Neural progenitor cell (in vitro differentiated cells): ENCODE results near the gene RUSF1. TPM values are rescaled to one million over a fixed set of nuclear protein-coding genes. Genes with fewer than 3 reads are reported as not detected.
A peak's percentile ranks its signal among the peaks of the same experiment; 100 is the strongest.
"Not testable (repeated sequence)": the region's sequence is repeated elsewhere in the genome, so short reads cannot be mapped to it uniquely, and the experiment has no call there.

Experiments
- DNase-seq: peaks from one replicate; pipeline ENCODE4 v3.0.0-alpha.2; 2016; ENCODE audit warnings: low spot score
- H2AFZ ChIP-seq: fragments of 200-600 bp; sonication (generic); replicated peaks from 2 replicates; pipeline ENCODE4 v1.6.1; 2016; ENCODE audit warnings: antibody characterized with exemption
- H3F3A ChIP-seq: fragments of 200-600 bp; sonication (generic); 2 replicates; pipeline ENCODE4 v1.6.1; 2016; ENCODE audit warnings: antibody characterized with exemption, low read depth
- H3K27ac ChIP-seq: fragments of 200-600 bp; sonication (generic); 2 replicates; pipeline ENCODE4 v1.5.1; 2016; ENCODE audit warnings: mild to moderate bottlenecking
- H3K27me3 ChIP-seq: fragments of 200-600 bp; sonication (generic); 2 replicates; pipeline ENCODE4 v1.6.1; 2016; ENCODE audit warnings: mild to moderate bottlenecking, moderate library complexity
- H3K36me3 ChIP-seq: fragments of 200-600 bp; sonication (generic); 2 replicates; pipeline ENCODE4 v1.5.1; 2016
- H3K4me1 ChIP-seq: fragments of 200-600 bp; sonication (generic); 2 replicates; pipeline ENCODE4 v1.6.1; 2016; ENCODE audit warnings: mixed run types
- H3K4me2 ChIP-seq: fragments of 200-600 bp; sonication (generic); 2 replicates; pipeline ENCODE4 v1.6.1; 2016
- H3K4me3 ChIP-seq: fragments of 200-600 bp; sonication (generic); 2 replicates; pipeline ENCODE4 v1.5.1; 2016
- H3K79me2 ChIP-seq: fragments of 200-600 bp; sonication (generic); 2 replicates; pipeline ENCODE4 v1.6.1; 2016; ENCODE audit warnings: low read depth
- H3K9ac ChIP-seq: fragments of 200-600 bp; sonication (generic); 2 replicates; pipeline ENCODE4 v1.6.1; 2016
- H3K9me3 ChIP-seq: fragments of 200-600 bp; sonication (generic); 2 replicates; pipeline ENCODE4 v1.5.1; 2016; ENCODE audit warnings: low read depth
- H4K20me1 ChIP-seq: fragments of 200-600 bp; sonication (generic); 2 replicates; pipeline ENCODE4 v1.6.1; 2016; ENCODE audit warnings: low read depth
- H3K27ac Mint-ChIP-seq: 3 replicates; pipeline ENCODE4 v1.8.0; 2021; ENCODE audit warnings: mixed read lengths
- H3K27me3 Mint-ChIP-seq: 2 replicates; pipeline ENCODE4 v1.8.0; 2022; ENCODE audit warnings: low read depth, mild to moderate bottlenecking, inconsistent platforms, moderate library complexity, mixed read lengths; ENCODE audit not compliant: insufficient read depth
- H3K36me3 Mint-ChIP-seq: 3 replicates; pipeline ENCODE4 v1.8.0; 2021; ENCODE audit warnings: mixed read lengths
- H3K4me1 Mint-ChIP-seq: 3 replicates; pipeline ENCODE4 v1.8.0; 2021; ENCODE audit warnings: mixed read lengths
- H3K4me3 Mint-ChIP-seq: 3 replicates; pipeline ENCODE4 v1.8.0; 2021; ENCODE audit warnings: mild to moderate bottlenecking, moderate library complexity, mixed read lengths
- H3K9me3 Mint-ChIP-seq: 3 replicates; pipeline ENCODE4 v1.8.0; 2020; ENCODE audit warnings: mixed read lengths
- EZH2 ChIP-seq: fragments of 200-600 bp; sonication (generic); IDR thresholded peaks from 2 replicates; pipeline ENCODE4 v1.6.1; 2017; ENCODE audit warnings: antibody characterized with exemption, mild to moderate bottlenecking, moderate library complexity
- EZH2phosphoT487 ChIP-seq: fragments of 200-600 bp; sonication (generic); IDR thresholded peaks from 2 replicates; pipeline ENCODE4 v1.6.1; 2017; ENCODE audit warnings: antibody characterized with exemption
- total RNA-seq: library from RNA; depleted of rRNA; stranded (reverse); fragments of >200 nt; gene quantifications from 2 replicates; pipeline ENCODE4 v1.2.3, GENCODE V29; 2015; ENCODE audit warnings: low replicate concordance
- TF ChIP-seq, protein P1 (sequence below): fragments of 200-600 bp; sonication (generic); IDR thresholded peaks from 2 replicates; pipeline ENCODE4 v1.5.1; 2017; ENCODE audit warnings: antibody characterized with exemption, mild to moderate bottlenecking

The RUSF1 gene
- 11.5 and 54.9 TPM in 2 replicates for total RNA-seq

DNA sequence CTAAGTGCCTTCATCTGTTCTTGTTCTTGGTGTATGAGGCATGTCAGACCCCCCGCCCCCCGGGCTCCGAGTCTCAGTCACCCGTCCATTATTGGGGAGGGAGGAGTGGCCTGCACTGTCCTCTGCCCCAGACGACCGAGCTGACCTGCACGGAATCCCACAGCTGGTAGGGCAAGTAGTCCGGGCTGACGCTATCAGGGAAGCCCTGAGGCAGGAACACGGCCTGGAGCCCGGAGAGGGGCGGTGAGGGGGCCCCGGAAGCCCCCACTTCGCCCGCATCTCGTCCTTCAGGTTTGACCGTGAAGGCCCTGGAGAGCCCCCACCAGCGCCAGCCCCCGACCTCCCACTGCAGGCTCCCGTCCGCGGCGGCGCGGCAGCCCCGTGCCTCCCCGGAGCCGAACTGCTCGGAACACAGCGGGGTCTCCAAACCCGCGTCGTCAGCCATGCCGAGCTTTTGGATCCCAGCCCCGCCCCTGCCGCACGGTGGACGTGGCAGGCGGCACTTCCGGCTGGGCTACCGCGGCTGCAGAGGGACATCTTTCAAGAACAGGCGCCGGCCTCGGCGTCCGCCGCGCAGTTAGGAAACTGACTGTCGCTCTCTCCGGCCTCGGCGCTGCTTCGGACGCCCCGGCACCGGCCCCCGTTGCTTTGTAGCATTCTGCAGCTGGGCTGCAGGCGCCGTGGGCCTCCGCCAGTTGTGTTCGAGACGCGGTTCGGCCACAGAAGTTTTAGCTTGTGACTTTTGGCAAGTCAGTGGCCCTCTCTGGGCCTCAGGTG, at the start of gene RUSF1:
TSS of gene RUSF1 (minus strand) at position 463 of the 777 bp plus-strand sequence. CDS start at position 445, 18 bp downstream.
- Mint-ChIP-seq H3K36me3 (no peaks in the 10 kb centered on the region), H3K9me3 (no peaks in the 10 kb centered on the region), H3K4me1 (peaks cover 22% of the 10 kb centered on the region), H3K4me3 (peak within 1 kb of the TSS; percentile 94), H3K27ac (peak within 1 kb of the TSS; percentile 96), H3K27me3 (peaks cover 8% of the 10 kb centered on the region)
- no peaks in the 10 kb centered on the region for H4K20me1 ChIP-seq
- no peaks in the 10 kb centered on the region for H3F3A ChIP-seq
- no peaks in the 10 kb centered on the region for H3K9me3 ChIP-seq
- peak within 1 kb of the TSS; percentile 78 for H2AFZ ChIP-seq
- TF ChIP-seq EZH2phosphoT487 (no peak), EZH2 (no peak)
- TF ChIP-seq, protein P1, sequence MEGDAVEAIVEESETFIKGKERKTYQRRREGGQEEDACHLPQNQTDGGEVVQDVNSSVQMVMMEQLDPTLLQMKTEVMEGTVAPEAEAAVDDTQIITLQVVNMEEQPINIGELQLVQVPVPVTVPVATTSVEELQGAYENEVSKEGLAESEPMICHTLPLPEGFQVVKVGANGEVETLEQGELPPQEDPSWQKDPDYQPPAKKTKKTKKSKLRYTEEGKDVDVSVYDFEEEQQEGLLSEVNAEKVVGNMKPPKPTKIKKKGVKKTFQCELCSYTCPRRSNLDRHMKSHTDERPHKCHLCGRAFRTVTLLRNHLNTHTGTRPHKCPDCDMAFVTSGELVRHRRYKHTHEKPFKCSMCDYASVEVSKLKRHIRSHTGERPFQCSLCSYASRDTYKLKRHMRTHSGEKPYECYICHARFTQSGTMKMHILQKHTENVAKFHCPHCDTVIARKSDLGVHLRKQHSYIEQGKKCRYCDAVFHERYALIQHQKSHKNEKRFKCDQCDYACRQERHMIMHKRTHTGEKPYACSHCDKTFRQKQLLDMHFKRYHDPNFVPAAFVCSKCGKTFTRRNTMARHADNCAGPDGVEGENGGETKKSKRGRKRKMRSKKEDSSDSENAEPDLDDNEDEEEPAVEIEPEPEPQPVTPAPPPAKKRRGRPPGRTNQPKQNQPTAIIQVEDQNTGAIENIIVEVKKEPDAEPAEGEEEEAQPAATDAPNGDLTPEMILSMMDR, result no peak
- peak within 1 kb of the TSS; percentile 81 for H3K9ac ChIP-seq
- H3K4me3 ChIP-seq, result peak within 1 kb of the TSS; percentile 96
- DNase-seq, result peak; percentile 97
- H3K79me2 ChIP-seq, result peaks cover 15% of the 10 kb centered on the region
- H3K27me3 ChIP-seq, result no peaks in the 10 kb centered on the region
- H3K36me3 ChIP-seq, result no peaks in the 10 kb centered on the region
- H3K4me1 ChIP-seq, result peaks cover 13% of the 10 kb centered on the region
- peak within 1 kb of the TSS; percentile 48 for H3K27ac ChIP-seq
- H3K4me2 ChIP-seq, result peak within 1 kb of the TSS; percentile 98

DNA sequence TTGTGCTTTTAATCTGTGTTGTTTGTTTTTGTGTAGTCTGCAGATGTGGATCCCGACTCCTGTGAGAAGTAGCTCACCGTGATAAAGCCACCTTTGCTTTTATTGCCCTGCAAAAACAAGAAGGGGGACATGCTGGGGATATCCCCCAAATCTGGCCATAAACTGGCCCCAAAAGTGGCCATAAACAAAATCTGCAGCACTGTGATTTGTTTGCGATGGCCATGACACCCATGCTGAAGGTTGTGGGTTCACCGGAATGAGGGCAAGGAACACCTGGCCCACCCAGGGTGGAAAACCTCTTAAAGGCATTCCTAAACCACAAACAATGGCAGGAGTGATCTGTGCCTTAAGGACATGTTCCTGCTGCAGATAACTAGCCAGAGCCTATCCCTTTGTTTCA, 34.6 kb upstream of the RUSF1 start:
- H3K4me3 ChIP-seq, result no peak overlapping the region
- no peaks in the 10 kb centered on the region for H3K36me3 ChIP-seq
- DNase-seq, result no peak
- Mint-ChIP-seq H3K9me3 (peaks cover 5% of the 10 kb centered on the region), H3K27me3 (peaks cover 3% of the 10 kb centered on the region), H3K36me3 (no peaks in the 10 kb centered on the region), H3K4me1 (no peaks in the 10 kb centered on the region), H3K4me3 (no peak overlapping the region), H3K27ac (no peak overlapping the region)
- peaks cover 5% of the 10 kb centered on the region for H3K27me3 ChIP-seq
- H3K9ac ChIP-seq, result no peak overlapping the region
- no peak overlapping the region for H2AFZ ChIP-seq
- H3K79me2 ChIP-seq, result no peaks in the 10 kb centered on the region
- H3K9me3 ChIP-seq, result peaks cover 1% of the 10 kb centered on the region
- H3F3A ChIP-seq, result no peaks in the 10 kb centered on the region
- no peak overlapping the region for H3K27ac ChIP-seq
- TF ChIP-seq EZH2, result no peak
- no peak for TF ChIP-seq EZH2phosphoT487
- TF ChIP-seq, protein P1, result no peak
- no peak overlapping the region for H3K4me2 ChIP-seq
- H4K20me1 ChIP-seq, result no peaks in the 10 kb centered on the region
- no peaks in the 10 kb centered on the region for H3K4me1 ChIP-seq

DNA sequence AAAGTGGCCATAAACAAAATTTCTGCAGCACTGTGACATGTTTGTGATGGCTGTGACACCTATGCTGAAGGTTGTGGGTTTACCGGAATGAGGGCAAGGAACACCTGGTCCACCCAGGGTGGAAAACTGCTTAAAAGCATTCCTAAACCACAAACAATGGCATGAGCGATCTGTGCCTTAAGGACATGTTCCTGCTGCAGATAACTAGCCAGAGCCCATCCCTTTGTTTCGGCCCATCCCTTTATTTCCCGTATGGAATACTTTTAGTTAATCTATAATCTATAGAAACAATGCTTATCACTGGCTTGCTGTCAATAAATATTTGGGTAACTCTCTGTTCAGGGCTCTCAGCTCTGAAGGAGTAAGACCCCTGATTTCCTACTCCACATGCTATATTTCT, 31.6 kb upstream of the RUSF1 start:
- not testable (repeated sequence) for H3K9me3 Mint-ChIP-seq, DNase-seq, H3K27ac ChIP-seq, H3K4me3 Mint-ChIP-seq, H4K20me1 ChIP-seq, H3K36me3 ChIP-seq, H2AFZ ChIP-seq, H3K27me3 Mint-ChIP-seq, H3K4me1 ChIP-seq, H3K4me1 Mint-ChIP-seq, H3K4me3 ChIP-seq, H3K9me3 ChIP-seq, H3K36me3 Mint-ChIP-seq, H3K27ac Mint-ChIP-seq, H3K9ac ChIP-seq, H3K79me2 ChIP-seq, H3F3A ChIP-seq, H3K4me2 ChIP-seq
- H3K27me3 ChIP-seq, result peaks cover 27% of the 10 kb centered on the region

DNA sequence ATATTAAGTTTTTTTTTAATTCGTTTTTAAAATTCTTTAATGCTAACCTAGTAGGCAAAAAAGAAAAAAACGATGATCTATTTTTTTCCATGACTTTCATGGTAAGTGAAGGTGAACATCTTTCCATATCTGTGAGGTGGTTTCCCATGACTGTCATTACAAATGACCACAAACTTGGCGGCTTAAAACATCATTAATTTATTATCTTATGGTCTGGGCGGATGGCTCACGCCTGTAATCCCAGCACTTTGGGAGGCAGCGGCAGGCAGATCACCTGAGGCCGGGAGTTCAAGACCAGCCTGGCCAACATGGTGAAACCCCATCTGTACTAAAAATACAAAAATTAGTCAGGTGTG, 30.0 kb upstream of the RUSF1 start:
- not testable (repeated sequence) for H3K79me2 ChIP-seq, H4K20me1 ChIP-seq, H3K27ac ChIP-seq, H3K4me1 ChIP-seq, H3K27me3 Mint-ChIP-seq, H3F3A ChIP-seq, H3K36me3 ChIP-seq, DNase-seq, H3K4me2 ChIP-seq, H3K4me3 ChIP-seq, H3K4me1 Mint-ChIP-seq, H3K36me3 Mint-ChIP-seq, H3K27ac Mint-ChIP-seq, H2AFZ ChIP-seq, H3K4me3 Mint-ChIP-seq, H3K9me3 ChIP-seq, H3K9ac ChIP-seq, H3K9me3 Mint-ChIP-seq
- H3K27me3 ChIP-seq, result peaks cover 27% of the 10 kb centered on the region
